ENCODE results near the gene LY9.
"Not testable (repeated sequence)": the region's sequence is repeated elsewhere in the genome, so short reads cannot be mapped to it uniquely, and the experiment has no call there.

Gene LY9

GRCh38 chr1:160866695-160867260, 70.8 kb downstream of the LY9 start:
- no peak for DNase-seq

GRCh38 chr1:160867651-160868050, 71.7 kb downstream of the LY9 start:
- DNase-seq: not testable (repeated sequence)

- no peak for DNase-seq
These were observed 72.2 kb downstream of the LY9 start for GRCh38 chr1:160868141-160868540.

GRCh38 chr1:160874935-160875334, 79.0 kb downstream of the LY9 start:
- DNase-seq: no peak

GRCh38 chr1:160875591-160875990, 79.6 kb downstream of the LY9 start:
- not testable (repeated sequence) for DNase-seq

- DNase-seq: no peak
These were observed 80.3 kb downstream of the LY9 start for GRCh38 chr1:160876311-160876710.

GRCh38 chr1:160877221-160877620, 81.2 kb downstream of the LY9 start:
- DNase-seq: peak in 2 of 5 donors; percentile 13 to 38

Data from T-helper 1 cell (primary cell).